Skin epidermis (tissue), 12 donors: ENCODE data around the gene ATXN10.
A peak's percentile ranks its signal among the peaks of the same experiment; 100 is the strongest.
"Not testable (repeated sequence)": the region's sequence is repeated elsewhere in the genome, so short reads cannot be mapped to it uniquely, and the experiment has no call there.

Source experiments
- H3K27ac ChIP-seq, 21 experiments: fragments of 200-600 bp; sonication (generic) in 11 of 21; one replicate each; pipeline ENCODE4 v1.5.0; 2020; ENCODE audit warnings: mild to moderate bottlenecking in 3 of 21, inconsistent platforms in 2 of 21, moderate library complexity in 2 of 21
- H3K4me3 ChIP-seq, 7 experiments: fragments of 200-600 bp; sonication (generic) in 2 of 7; one replicate each; pipeline ENCODE4 v1.5.0; 2020; ENCODE audit warnings: inconsistent platforms in 2 of 7, mild to moderate bottlenecking in 2 of 7, moderate library complexity in 1 of 7

ATXN10 gene

GRCh38 chr22:45671783-45672563 lies at the start of gene ATXN10:
Gene ATXN10 (plus strand): TSS chr22:45671834. CDS start chr22:45672064, 230 bp downstream.
- Histone ChIP-seq H3K4me3 (peak within 1 kb of the TSS; percentile 57 to 80 (median 65)), H3K27ac (peak within 1 kb of the TSS; percentile 77 to 95 (median 88))

GRCh38 chr22:45621836-45622600 lies 49.6 kb upstream of the ATXN10 start:
- Histone ChIP-seq H3K27ac (no peak overlapping the region), H3K4me3 (no peak overlapping the region)

GRCh38 chr22:45623464-45624145 lies 48.0 kb upstream of the ATXN10 start:
- H3K27ac ChIP-seq, H3K4me3 ChIP-seq: not testable (repeated sequence)

GRCh38 chr22:45626198-45626651 lies 45.4 kb upstream of the ATXN10 start:
- H3K4me3 ChIP-seq = peak overlapping the region in 1 of 7 experiments; percentile 7
- no peak overlapping the region for H3K27ac ChIP-seq

- Histone ChIP-seq H3K27ac (no peak overlapping the region), H3K4me3 (no peak overlapping the region)
Observed at GRCh38 chr22:45627489-45628233, 44.0 kb upstream of the ATXN10 start.

- Histone ChIP-seq H3K4me3 (no peak overlapping the region), H3K27ac (no peak overlapping the region)
Observed at GRCh38 chr22:45628515-45628914, 43.1 kb upstream of the ATXN10 start.

- no peak overlapping the region for H3K4me3 ChIP-seq
- H3K27ac ChIP-seq = no peak overlapping the region
Observed at GRCh38 chr22:45629469-45630089, 42.1 kb upstream of the ATXN10 start.

GRCh38 chr22:45630436-45630835 lies 41.2 kb upstream of the ATXN10 start:
- Histone ChIP-seq H3K27ac (no peak overlapping the region), H3K4me3 (no peak overlapping the region)

- no peak overlapping the region for H3K4me3 ChIP-seq
- no peak overlapping the region for H3K27ac ChIP-seq
Observed at GRCh38 chr22:45631140-45631840, 40.3 kb upstream of the ATXN10 start.

GRCh38 chr22:45631841-45632238 lies 39.8 kb upstream of the ATXN10 start:
- Histone ChIP-seq H3K4me3 (no peak overlapping the region), H3K27ac (no peak overlapping the region)

- H3K4me3 ChIP-seq = no peak overlapping the region
Observed at GRCh38 chr22:45632791-45633515, 38.7 kb upstream of the ATXN10 start.

GRCh38 chr22:45636683-45637082 lies 35.0 kb upstream of the ATXN10 start:
- no peak overlapping the region for H3K4me3 ChIP-seq
- no peak overlapping the region for H3K27ac ChIP-seq

More at GRCh38 chr22:45632791-45633515, 38.7 kb upstream of the ATXN10 start:
- no peak overlapping the region for H3K27ac ChIP-seq

GRCh38 chr22:45638197-45638596 lies 33.4 kb upstream of the ATXN10 start:
- H3K27ac ChIP-seq = no peak overlapping the region
- no peak overlapping the region for H3K4me3 ChIP-seq

GRCh38 chr22:45638834-45639746 lies 32.5 kb upstream of the ATXN10 start:
- no peak overlapping the region for H3K4me3 ChIP-seq
- peak overlapping the region in 3 of 21 experiments; percentile 7 to 59 (median 24) for H3K27ac ChIP-seq

GRCh38 chr22:45639747-45640102 lies 31.9 kb upstream of the ATXN10 start:
- Histone ChIP-seq H3K27ac (no peak overlapping the region), H3K4me3 (no peak overlapping the region)

GRCh38 chr22:45640291-45640940 lies 31.2 kb upstream of the ATXN10 start:
- H3K27ac ChIP-seq = no peak overlapping the region

More at GRCh38 chr22:45640291-45640940, 31.2 kb upstream of the ATXN10 start:
- no peak overlapping the region for H3K4me3 ChIP-seq
